ENCODE data around the gene FOXK1. TPM values are rescaled to one million over a fixed set of nuclear protein-coding genes. Genes with fewer than 3 reads are reported as not detected.
"Not testable (repeated sequence)": the region's sequence is repeated elsewhere in the genome, so short reads cannot be mapped to it uniquely, and the experiment has no call there.

FOXK1 gene
- total and polyA plus RNA-seq, 8 donors: 2.9 to 88.1 (median 21.6) TPM

DNA sequence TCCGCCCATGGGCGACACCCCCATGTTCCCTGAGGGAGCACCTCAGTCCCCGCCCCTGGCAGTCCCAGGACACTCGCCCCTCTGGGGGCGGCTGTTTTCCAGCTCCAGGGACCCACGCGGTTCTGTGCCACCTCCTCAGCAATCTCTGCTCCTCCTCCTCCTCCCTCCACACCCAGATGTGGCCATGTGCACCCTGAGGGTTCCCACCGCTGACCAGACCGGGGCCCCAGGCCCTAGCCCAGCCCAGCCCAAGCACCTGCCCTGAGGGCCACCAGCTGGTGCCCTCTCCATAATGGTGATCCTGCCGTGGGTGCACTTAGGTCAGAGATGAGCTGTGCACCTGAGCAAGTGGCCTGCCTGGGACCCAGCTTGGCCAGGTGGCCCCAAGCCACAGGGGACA is 118.4 kb downstream of the FOXK1 start:
- TF ChIP-seq, protein P1, sequence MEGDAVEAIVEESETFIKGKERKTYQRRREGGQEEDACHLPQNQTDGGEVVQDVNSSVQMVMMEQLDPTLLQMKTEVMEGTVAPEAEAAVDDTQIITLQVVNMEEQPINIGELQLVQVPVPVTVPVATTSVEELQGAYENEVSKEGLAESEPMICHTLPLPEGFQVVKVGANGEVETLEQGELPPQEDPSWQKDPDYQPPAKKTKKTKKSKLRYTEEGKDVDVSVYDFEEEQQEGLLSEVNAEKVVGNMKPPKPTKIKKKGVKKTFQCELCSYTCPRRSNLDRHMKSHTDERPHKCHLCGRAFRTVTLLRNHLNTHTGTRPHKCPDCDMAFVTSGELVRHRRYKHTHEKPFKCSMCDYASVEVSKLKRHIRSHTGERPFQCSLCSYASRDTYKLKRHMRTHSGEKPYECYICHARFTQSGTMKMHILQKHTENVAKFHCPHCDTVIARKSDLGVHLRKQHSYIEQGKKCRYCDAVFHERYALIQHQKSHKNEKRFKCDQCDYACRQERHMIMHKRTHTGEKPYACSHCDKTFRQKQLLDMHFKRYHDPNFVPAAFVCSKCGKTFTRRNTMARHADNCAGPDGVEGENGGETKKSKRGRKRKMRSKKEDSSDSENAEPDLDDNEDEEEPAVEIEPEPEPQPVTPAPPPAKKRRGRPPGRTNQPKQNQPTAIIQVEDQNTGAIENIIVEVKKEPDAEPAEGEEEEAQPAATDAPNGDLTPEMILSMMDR (IDR thresholded peaks at IDR 0.05): no peak
- no peak for TF ChIP-seq POLR2A (IDR thresholded peaks at IDR 0.05)
- no peak for TF ChIP-seq EP300 (IDR thresholded peaks at IDR 0.05)
- TF ChIP-seq POLR2AphosphoS5 (IDR thresholded peaks at IDR 0.05): no peak
- H3K9me3 ChIP-seq: no peaks in the 10 kb centered on the region
- DNase-seq: no peak
- intact Hi-C loops (cut with DNase I; ENCODE audit: low total_unique reads): loop anchor here (10.0 kb wide), 1 partner anchor 284 kb away; no protein-coding TSS in a partner anchor
- no peaks in the 10 kb centered on the region for H3K36me3 ChIP-seq
- peaks cover 0 to 7% (median 3%) of the 10 kb centered on the region in 4 donors for H3K4me1 ChIP-seq
- WGBS, 5 donors: 74 to 78% (median 77%) methylated on average over 7 to 10 of the region's 10 CpGs
- H3K4me3 ChIP-seq: no peak overlapping the region
- H3K27ac ChIP-seq: no peak overlapping the region
- H3K27me3 ChIP-seq: peaks cover 0 to 24% (median 0%) of the 10 kb centered on the region in 3 donors

DNA sequence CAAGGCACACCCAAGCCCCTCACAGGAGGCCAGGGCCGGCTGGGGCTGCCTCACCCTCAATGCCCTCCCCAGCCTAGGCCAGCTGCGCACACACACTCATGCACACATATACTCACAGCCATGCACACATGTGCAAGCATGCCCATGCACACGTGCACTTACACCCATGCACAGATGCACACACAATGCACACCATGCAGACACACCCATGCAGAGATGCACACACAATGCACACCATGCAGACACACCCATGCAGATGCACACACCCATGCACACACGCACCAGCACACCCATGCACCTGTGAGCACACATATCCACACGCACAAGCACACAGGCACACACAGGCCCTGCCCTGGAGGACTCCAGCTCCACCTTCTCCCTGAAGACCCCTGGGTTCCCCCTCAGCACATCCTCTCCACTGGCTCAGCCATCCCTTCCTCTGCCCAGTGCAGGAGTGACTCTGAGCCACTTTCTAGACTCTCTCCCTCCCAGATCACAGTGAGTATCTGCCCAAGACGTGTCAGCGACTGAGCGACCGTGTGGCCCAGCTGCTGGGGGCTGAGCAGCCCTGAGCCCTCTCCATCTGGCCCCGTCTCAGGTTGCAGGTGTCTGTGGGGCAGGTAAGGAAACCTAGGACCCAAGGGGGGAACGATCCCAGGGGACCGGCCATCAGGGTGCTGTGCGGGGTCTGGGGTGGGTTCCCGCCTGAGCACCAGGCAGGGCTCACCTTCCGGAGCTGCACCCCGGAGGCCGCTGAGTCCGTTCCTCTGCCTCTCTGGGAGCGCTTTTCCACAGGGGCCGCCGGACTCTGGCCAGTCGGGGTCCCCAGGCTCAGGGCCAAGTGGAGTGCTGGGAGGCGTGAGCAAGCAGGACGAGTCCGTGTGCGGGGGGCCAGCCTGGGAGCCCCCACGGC is 119.1 kb downstream of the FOXK1 start:
- WGBS, 5 donors: 83 to 88% (median 86%) methylated on average over 6 to 27 of the region's 27 CpGs
- Histone ChIP-seq H3K4me1 (peaks cover 0 to 7% (median 3%) of the 10 kb centered on the region in 4 donors), H3K9me3 (no peaks in the 10 kb centered on the region), H3K4me3 (no peak overlapping the region), H3K27me3 (peaks cover 0 to 31% (median 0%) of the 10 kb centered on the region in 3 donors), H3K27ac (no peak overlapping the region), H3K36me3 (no peaks in the 10 kb centered on the region)
- DNase-seq: no peak
- intact Hi-C loops (cut with DNase I; ENCODE audit: low total_unique reads): loop anchor here (10.0 kb wide), 1 partner anchor 284 kb away; no protein-coding TSS in a partner anchor
- TF ChIP-seq EP300 (IDR thresholded peaks at IDR 0.05): no peak
- no peak for TF ChIP-seq POLR2A (IDR thresholded peaks at IDR 0.05)
- TF ChIP-seq, protein P1 (IDR thresholded peaks at IDR 0.05): no peak
- TF ChIP-seq POLR2AphosphoS5 (IDR thresholded peaks at IDR 0.05): no peak

DNA sequence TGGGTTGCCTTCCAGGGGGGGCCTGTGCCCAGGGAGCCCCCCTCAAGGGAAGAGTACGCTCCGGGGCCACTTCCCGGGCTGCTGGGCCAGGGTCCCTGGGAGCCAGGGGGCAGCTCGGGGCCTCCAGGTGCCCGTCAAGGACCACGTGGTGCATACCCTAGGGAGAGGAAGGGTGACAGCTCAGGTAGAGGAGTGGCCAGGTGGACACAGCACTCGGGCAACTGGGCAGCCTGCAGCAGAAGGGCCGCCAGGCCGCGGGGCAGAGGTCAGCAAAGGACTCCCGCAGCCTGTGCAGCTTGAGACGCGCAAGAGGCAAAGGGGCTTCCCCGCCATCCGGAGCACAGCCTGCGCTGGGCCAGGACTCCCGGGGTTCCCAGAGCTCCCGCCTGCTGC is 119.7 kb downstream of the FOXK1 start:
- 66 to 81% (median 67%) methylated on average over 11 to 18 of the region's 18 CpGs for WGBS, 5 donors
- Histone ChIP-seq H3K4me3 (no peak overlapping the region), H3K4me1 (peaks cover 0 to 7% (median 3%) of the 10 kb centered on the region in 4 donors), H3K36me3 (no peaks in the 10 kb centered on the region), H3K27me3 (peaks cover 0 to 37% (median 0%) of the 10 kb centered on the region in 3 donors), H3K27ac (no peak overlapping the region), H3K9me3 (no peaks in the 10 kb centered on the region)
- intact Hi-C loops (cut with DNase I; ENCODE audit: low total_unique reads): loop anchor here (10.0 kb wide), 1 partner anchor 283 kb away; no protein-coding TSS in a partner anchor
- DNase-seq: no peak
- TF ChIP-seq POLR2AphosphoS5 (IDR thresholded peaks at IDR 0.05): no peak
- TF ChIP-seq POLR2A (IDR thresholded peaks at IDR 0.05): no peak

DNA sequence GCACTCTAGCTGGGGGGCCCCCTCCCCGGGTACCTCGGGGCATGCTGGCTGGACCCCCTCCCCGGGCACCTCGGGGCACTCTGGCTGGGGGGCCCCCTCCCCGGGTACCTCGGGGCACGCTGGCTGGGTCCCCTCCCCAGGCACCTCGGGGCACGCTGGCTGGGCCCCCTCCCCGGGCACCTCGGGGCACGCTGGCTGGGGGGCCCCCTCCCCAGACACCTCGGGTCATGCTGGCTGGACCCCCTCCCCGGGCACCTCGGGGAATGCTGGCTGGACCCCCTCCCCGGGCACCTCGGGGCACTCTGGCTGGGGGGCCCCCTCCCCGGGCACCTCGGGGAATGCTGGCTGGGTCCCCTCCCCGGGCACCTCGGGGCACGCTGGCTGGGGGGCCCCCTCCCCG is 120.5 kb downstream of the FOXK1 start:
- intact Hi-C loops (cut with DNase I; ENCODE audit: low total_unique reads): loop anchor here (10.0 kb wide), 1 partner anchor 282 kb away; no protein-coding TSS in a partner anchor
- WGBS, 5 donors: 85 to 96% (median 94%) methylated on average over 4 to 23 of the region's 23 CpGs

DNA sequence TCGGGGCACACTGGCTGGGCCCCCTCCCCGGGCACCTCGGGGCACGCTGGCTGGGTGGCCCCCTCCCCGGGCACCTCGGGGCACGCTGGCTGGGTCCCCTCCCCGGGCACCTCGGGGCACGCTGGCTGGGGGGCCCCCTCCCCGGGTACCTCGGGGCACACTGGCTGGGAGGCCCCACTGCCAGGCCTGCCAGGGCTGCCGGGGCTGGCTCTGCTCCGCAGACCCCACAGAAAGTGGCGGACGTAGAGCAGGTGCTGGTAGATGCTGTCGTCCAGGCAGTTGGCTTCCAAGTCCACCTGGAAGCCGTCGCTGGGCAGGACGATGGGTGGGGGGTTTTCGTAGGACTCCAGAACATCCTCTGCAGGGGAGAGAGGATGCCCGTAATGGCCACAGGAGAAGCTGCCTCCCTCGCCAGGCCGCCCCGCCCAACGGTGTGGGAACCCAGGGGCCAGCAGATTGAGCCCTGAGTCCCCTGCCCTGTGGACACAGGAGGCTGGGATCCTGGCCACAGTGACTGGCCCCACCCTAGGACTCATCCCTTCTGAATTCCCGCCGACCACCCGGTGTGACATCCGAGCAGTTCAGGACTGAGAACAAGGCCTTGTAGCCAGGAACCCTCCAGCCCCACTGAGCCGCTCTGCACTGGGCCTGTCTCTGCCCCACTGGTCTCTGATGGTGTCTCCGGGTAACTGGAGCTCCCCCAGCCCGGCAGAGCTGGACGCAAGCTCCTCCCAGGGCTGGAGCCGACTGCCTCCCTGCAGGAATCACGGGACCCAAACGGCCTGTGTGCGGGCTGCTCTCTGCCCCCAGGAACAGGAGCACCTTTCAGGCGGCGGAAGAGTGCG is 121.5 kb downstream of the FOXK1 start:
- Histone ChIP-seq H3K36me3 (no peaks in the 10 kb centered on the region), H3K4me1 (peaks cover 0 to under 1% (median under 1%) of the 10 kb centered on the region in 4 donors), H3K27ac (no peak overlapping the region), H3K4me3 (no peak overlapping the region), H3K27me3 (peaks cover 0 to 46% (median 0%) of the 10 kb centered on the region in 3 donors), H3K9me3 (no peaks in the 10 kb centered on the region)
- no peak for TF ChIP-seq EP300 (IDR thresholded peaks at IDR 0.05)
- TF ChIP-seq, protein P1 (IDR thresholded peaks at IDR 0.05): no peak
- no peak for TF ChIP-seq POLR2A (IDR thresholded peaks at IDR 0.05)
- no peak for TF ChIP-seq POLR2AphosphoS5 (IDR thresholded peaks at IDR 0.05)
- intact Hi-C loops (cut with DNase I; ENCODE audit: low total_unique reads): loop anchor here (10.0 kb wide), 1 partner anchor 281 kb away; no protein-coding TSS in a partner anchor
- no peak for DNase-seq
- WGBS, 5 donors: 72 to 82% (median 74%) methylated on average over 23 to 41 of the region's 41 CpGs

More for the DNA sequence above, 120.5 kb downstream of the FOXK1 start:
- not testable (repeated sequence) for H3K27ac ChIP-seq, H3K4me1 ChIP-seq, H3K9me3 ChIP-seq, DNase-seq, H3K4me3 ChIP-seq, H3K36me3 ChIP-seq
- peaks cover 0 to 43% (median 0%) of the 10 kb centered on the region in 3 donors for H3K27me3 ChIP-seq
